Activated CD4-positive, alpha-beta T cell treated with anti-CD3 and anti-CD28 coated beads, Interleukin-2, amount 10 ng/mL, durations not matched to agents 24 days and 14 days (primary cell): ENCODE measurements around the gene CGB8. TPM values are rescaled to one million over a fixed set of nuclear protein-coding genes. Genes with fewer than 3 reads are reported as not detected.

Experiments used
- DNase-seq: peaks from one replicate; pipeline ENCODE4 v3.0.0; 2022
- H3K27ac Mint-ChIP-seq: one replicate; pipeline ENCODE4 v1.8.0; 2022; ENCODE audit warnings: mild to moderate bottlenecking, mixed read lengths
- H3K27me3 Mint-ChIP-seq: one replicate; pipeline ENCODE4 v1.8.0; 2022; ENCODE audit warnings: mixed read lengths
- H3K36me3 Mint-ChIP-seq: one replicate; pipeline ENCODE4 v1.8.0; 2022; ENCODE audit warnings: low read depth, mild to moderate bottlenecking, mixed read lengths
- H3K4me1 Mint-ChIP-seq: one replicate; pipeline ENCODE4 v1.8.0; 2021; ENCODE audit warnings: mixed read lengths
- H3K4me3 Mint-ChIP-seq: one replicate; pipeline ENCODE4 v1.8.0; 2022; ENCODE audit warnings: mild to moderate bottlenecking, moderate library complexity, mixed read lengths
- H3K9me3 Mint-ChIP-seq: one replicate; pipeline ENCODE4 v1.8.0; 2021; ENCODE audit warnings: mixed read lengths
- intact Hi-C: fragments of 100-400 bp; cut with micrococcal nuclease; formaldehyde crosslinking; loops from one replicate; pipeline ENCODE4 v1.15.1; 2023
- total RNA-seq: library from RNA; stranded (reverse); gene quantifications from 2 replicates; pipeline ENCODE4 v1.2.3, GENCODE V29; 2022

Gene CGB8
- total RNA-seq, 1 donor from 2014 or later = not detected

DNA sequence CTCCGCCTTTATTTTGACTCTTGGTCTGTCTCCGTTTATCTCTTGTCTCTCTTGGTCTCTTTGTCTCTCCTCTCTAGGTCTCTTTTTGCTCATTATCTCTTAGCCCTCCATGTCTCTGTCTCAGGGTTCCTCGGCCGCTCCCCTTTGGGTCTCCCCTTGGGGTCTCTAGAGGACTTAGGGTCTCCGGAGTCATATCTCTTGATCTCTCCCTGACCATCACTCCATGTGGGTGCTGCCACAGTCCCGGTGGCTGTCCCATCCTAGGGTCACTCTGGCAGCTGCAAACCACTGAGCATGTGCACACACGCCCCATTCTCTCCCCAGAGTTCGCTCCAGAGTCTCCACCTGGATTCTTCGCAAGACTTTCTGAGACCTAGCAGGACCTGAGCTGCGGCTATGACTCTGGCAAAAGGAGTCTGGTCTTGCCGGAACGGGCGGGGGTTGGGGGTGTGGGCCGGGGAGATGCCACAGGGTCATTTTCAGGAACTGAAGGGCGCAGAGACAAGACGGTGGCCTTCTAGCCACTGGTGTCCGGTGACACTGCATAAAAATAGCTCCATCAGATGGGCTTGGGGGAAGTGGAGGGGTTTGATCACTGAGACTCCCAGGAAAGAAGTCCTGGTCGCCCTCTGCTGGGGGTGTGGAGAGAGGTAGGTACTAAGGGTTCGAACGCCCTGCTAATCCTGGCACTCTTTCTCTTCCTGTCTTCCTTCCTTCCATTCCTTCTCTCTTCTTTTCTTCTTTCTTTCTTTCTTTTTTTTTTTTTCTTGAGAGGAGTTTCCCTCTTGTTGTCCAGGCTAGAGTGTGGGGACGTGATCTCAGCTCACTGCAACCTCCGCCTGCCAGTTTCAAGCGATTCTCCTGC is 24.8 kb upstream of the CGB8 start:
- peaks cover 2% of the 10 kb centered on the region for H3K36me3 Mint-ChIP-seq
- intact Hi-C loops = no loop called here
- H3K27me3 Mint-ChIP-seq = peaks cover 41% of the 10 kb centered on the region
- peak overlapping the region; percentile 60 for H3K4me3 Mint-ChIP-seq
- no peak overlapping the region for H3K27ac Mint-ChIP-seq
- no peak for DNase-seq
- H3K4me1 Mint-ChIP-seq = peaks cover 6% of the 10 kb centered on the region
- peaks cover 7% of the 10 kb centered on the region for H3K9me3 Mint-ChIP-seq

DNA sequence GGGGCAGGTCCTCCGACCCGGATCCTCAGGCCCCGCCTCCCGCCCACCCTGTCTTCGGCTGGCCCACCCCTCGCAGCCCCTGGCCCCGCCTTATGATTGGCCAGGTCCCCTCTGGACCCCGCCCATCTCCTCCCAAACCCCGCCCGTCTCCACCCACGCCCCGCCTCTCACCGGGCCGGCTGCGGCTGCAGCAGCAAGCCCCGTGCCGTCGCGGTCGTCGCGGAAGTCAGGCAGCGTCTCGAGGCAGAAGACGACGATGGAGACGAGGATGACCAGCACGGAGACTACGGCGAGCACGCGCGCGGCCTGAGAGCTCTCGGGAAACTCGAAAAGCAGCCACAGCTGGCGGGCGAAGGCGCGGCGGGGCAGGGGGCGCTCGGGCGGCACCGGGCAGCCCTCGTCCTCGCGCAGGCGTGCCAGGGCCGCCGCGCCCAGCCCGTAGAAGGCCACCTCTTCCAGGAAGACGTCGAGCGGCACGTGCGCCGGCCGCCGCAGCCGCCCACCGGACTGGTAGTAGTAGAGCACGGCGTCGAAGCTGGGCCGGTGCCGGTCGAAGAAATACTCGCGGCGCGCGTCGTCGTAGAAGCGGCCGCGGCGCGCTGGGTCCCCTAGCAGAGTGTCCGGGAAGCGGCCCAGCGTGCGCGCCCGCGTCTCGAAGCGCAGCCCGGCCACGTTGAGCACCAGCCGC is 23.1 kb upstream of the CGB8 start:
- intact Hi-C loops = no loop called here
- H3K4me1 Mint-ChIP-seq = peaks cover 6% of the 10 kb centered on the region
- H3K9me3 Mint-ChIP-seq = peaks cover 7% of the 10 kb centered on the region
- DNase-seq = peak; percentile 73
- peaks cover 2% of the 10 kb centered on the region for H3K36me3 Mint-ChIP-seq
- H3K27me3 Mint-ChIP-seq = peaks cover 52% of the 10 kb centered on the region
- H3K4me3 Mint-ChIP-seq = no peak overlapping the region
- H3K27ac Mint-ChIP-seq = no peak overlapping the region

DNA sequence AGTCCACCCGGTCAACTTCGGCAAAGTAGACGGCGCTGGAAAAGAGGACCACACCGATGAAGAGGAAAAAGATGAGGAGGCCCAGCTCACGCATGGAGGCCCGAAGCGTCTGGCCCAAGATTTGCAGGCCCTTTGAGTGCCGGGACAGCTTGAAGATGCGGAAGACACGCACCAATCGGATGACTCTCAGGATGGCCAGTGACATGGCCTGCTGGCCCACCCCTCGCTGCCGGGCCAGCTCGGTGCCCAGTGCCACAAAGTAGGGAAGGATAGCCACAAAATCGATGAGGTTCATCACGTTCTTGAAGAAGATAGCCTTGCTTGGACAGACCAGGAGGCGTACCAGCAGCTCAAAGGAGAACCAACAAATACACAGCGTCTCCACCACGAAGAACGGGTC is 21.5 kb upstream of the CGB8 start:
- Mint-ChIP-seq H3K9me3 (peaks cover 7% of the 10 kb centered on the region), H3K36me3 (peaks cover 2% of the 10 kb centered on the region), H3K27ac (no peak overlapping the region), H3K27me3 (peaks cover 66% of the 10 kb centered on the region), H3K4me1 (peaks cover 6% of the 10 kb centered on the region), H3K4me3 (no peak overlapping the region)
- intact Hi-C loops = no loop called here
- no peak for DNase-seq

DNA sequence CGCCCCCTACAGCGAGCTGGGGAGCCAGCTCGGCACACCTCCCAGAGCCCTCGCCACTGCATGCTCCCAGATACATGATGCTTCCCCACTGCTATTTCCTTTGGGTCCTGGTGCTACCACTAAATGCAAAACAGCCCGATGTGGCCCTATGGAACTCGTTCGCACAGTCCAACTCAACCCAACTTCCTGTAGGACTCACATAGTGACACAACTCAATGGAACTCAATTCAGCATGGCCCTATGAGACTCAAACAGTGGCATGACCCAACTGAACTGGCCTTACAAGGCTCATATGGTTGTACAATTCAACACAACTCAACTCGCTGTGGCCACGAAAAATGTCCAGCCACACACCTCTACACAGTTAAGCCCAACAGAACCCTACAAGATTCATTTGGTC is 20.1 kb upstream of the CGB8 start:
- no peak for DNase-seq
- H3K27me3 Mint-ChIP-seq = peaks cover 71% of the 10 kb centered on the region
- H3K4me1 Mint-ChIP-seq = peaks cover 5% of the 10 kb centered on the region
- intact Hi-C loops = no loop called here
- H3K9me3 Mint-ChIP-seq = peaks cover 7% of the 10 kb centered on the region
- H3K36me3 Mint-ChIP-seq = peaks cover 2% of the 10 kb centered on the region
- no peak overlapping the region for H3K27ac Mint-ChIP-seq
- no peak overlapping the region for H3K4me3 Mint-ChIP-seq

DNA sequence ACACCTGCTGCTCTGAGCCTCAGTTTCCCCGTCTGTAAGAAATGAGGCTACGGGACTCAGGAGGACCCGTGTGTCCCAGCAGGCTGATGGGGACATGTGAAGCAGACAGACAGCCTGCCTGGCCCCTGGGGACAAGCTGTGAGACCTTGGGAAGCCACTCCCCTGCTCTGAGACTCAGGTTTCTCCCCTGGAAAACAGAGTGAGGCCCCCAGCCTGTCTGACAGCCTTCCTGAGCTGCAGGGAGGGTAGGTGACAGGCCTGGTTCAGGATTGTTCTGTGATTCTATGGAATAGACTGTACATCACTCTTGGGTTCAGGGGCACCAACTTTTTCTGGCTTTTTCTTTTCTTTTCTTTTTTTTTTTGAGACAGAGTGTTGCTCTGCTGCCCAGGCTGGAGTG is 18.6 kb upstream of the CGB8 start:
- Mint-ChIP-seq H3K27me3 (peaks cover 67% of the 10 kb centered on the region), H3K36me3 (no peaks in the 10 kb centered on the region), H3K4me1 (no peaks in the 10 kb centered on the region), H3K4me3 (no peak overlapping the region), H3K9me3 (peaks cover 7% of the 10 kb centered on the region), H3K27ac (no peak overlapping the region)
- no peak for DNase-seq
- intact Hi-C loops = no loop called here

DNA sequence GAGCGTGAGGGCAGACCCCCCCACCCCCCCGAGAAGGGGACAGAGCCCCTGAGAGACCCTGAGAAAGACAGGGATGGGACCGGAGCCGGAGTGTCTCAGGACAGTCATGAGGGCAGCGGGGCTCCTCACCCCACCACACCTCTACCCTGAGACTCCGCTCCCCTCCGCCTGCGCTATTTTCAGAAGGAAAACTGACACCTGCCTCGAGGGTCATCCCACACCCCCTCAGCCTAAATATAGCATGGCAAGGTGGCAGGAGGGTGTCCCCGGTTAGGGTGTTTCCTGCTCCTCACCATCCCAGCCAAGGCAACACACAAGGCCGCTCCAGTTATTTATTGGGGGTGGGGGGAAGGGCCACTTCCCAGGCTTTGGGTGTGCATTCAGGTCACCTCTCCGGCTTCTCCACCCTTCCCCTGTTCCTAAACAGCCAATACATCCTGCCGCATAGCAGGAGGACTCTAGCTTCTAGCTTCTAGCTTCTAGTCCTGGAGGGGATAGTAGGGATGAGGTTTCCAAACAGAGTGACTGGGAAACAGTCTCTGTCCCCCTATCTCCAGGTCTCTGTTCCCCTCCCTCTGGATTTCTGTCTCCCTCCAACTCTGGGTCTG is 17.1 kb upstream of the CGB8 start:
- H3K36me3 Mint-ChIP-seq = no peaks in the 10 kb centered on the region
- peaks cover 7% of the 10 kb centered on the region for H3K9me3 Mint-ChIP-seq
- peaks cover 67% of the 10 kb centered on the region for H3K27me3 Mint-ChIP-seq
- intact Hi-C loops = no loop called here
- H3K4me3 Mint-ChIP-seq = no peak overlapping the region
- H3K4me1 Mint-ChIP-seq = no peaks in the 10 kb centered on the region
- no peak for DNase-seq
- H3K27ac Mint-ChIP-seq = no peak overlapping the region

DNA sequence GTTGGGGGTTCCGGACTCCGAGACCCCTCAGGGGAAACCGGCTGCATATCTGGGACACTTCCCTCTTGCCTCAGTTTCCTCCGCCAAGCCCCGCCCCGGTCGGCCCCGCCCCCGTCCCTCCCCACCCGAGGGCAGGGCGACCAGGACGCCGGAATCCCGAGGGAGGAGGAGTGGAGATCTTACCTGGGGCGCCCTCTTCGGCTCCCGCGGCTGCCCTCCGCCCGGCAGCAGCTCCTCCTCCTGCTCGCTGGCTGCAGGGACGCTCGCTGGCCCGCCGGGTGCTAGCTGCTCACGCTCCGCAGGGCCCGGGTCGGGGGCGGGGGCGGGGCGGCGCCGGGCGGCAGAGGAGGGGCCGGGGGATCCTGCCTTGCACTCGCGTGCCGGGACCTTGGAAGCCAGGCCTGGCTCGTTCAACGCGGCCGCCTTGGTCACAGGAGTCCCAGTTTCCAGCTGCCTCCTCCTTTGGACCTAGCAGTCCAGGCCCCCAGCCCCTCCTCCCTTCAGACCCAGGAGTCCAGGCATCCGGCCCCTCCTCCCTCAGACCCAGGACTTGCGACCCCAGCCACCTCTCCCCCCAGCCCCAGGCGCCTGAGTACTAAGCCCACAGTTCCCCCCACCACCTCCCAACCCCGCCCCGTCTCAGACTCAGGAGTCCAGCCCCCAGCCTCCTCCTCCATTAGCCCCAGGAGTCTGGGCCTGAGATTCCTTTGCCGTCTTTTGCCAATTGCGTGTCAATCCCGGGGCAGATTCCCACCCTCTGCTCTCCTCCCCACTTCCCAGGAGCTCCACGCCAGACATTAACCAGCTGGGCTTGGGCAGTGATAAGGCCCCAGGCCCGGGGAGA is 16.1 kb upstream of the CGB8 start, which contains the start of gene NTF4:
NTF4 (minus strand) TSS at position 51 of the 844 bp plus-strand sequence. CDS start 2,821 bp downstream, outside the sequence.
- no peak within 1 kb of the TSS for H3K27ac Mint-ChIP-seq
- H3K9me3 Mint-ChIP-seq = peaks cover 7% of the 10 kb centered on the region
- peaks cover 66% of the 10 kb centered on the region for H3K27me3 Mint-ChIP-seq
- no peak within 1 kb of the TSS for H3K4me3 Mint-ChIP-seq
- no peaks in the 10 kb centered on the region for H3K36me3 Mint-ChIP-seq
- DNase-seq = no peak
- no peaks in the 10 kb centered on the region for H3K4me1 Mint-ChIP-seq
- intact Hi-C loops = no loop called here

DNA sequence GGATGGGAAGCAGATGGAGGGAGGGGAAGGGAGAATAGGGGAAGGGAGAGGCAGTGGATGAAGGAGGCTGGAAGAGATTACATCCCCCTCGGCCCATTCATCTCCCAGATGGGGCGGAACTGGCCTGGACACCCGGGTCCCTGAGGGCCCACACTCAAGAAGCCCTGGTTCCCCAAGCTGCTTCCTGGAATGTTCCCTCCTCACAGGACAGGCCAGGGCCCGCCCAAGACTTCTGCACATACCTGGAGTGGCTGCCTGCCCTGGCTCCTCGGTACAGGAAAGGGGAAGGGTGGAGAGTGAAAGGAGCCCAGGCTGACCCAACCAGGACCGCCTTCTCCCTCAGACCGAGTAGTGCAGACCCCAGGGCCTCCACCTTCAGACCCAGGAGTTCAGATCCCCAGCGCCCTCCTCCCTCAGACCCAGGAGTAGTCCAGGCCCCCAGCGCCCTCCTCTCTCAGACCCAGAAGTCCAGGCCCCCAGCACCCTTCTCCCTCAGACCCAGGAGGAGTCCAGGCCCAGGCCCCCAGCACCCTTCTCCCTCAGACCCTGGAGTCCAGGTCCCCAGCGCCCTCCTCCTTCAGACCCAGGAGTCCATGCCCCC is 15.2 kb upstream of the CGB8 start:
- no peak overlapping the region for H3K4me3 Mint-ChIP-seq
- intact Hi-C loops = no loop called here

DNA sequence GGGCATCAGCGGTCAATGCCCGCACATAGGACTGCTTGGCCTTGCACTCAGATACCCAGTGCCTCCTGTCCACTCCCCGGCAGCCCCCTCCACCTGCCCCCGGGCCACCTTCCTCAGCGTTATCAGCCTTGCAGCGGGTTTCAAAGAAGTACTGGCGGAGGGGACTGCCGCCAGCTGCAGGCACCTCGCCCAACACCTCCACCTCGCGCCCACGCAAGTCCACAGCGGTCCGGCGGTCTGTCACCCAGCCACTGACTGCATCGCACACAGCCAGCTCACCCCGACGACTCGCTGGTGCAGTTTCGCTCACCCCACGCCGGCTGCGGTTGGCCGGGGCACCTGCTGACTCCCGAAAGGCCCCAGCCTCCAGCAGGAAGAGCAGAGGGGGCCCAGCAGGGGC is 12.5 kb upstream of the CGB8 start:
- no peak for DNase-seq
- H3K9me3 Mint-ChIP-seq = no peaks in the 10 kb centered on the region
- H3K27me3 Mint-ChIP-seq = peaks cover 72% of the 10 kb centered on the region
- H3K36me3 Mint-ChIP-seq = peaks cover 3% of the 10 kb centered on the region
- peaks cover 12% of the 10 kb centered on the region for H3K4me1 Mint-ChIP-seq
- H3K27ac Mint-ChIP-seq = no peak overlapping the region
- no peak overlapping the region for H3K4me3 Mint-ChIP-seq
- intact Hi-C loops = no loop called here

More for the DNA sequence above, 15.2 kb upstream of the CGB8 start:
- Mint-ChIP-seq H3K9me3 (peaks cover 2% of the 10 kb centered on the region), H3K4me1 (no peaks in the 10 kb centered on the region), H3K27me3 (peaks cover 66% of the 10 kb centered on the region), H3K27ac (no peak overlapping the region), H3K36me3 (no peaks in the 10 kb centered on the region)
- DNase-seq = no peak

DNA sequence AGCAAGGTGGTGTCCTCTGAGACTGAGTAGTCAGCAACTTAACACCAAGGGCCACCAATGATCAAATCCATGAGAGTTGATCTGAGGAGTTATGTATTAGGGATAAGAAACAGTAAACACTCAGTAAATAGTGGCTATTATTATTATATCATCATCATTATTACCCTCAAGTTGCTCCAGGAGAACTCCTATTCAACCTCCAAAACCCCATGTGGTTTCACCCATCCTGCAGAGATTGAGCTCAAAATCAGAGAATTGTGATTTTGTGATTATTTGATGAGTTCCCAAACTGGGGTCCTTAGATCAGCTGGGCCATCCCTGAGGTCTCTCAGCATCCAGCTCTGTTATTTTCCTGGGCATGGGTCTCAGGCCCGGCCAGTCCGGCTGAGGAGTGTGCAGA is 12.1 kb upstream of the CGB8 start:
- intact Hi-C loops = no loop called here
- Mint-ChIP-seq H3K4me1 (peaks cover 12% of the 10 kb centered on the region), H3K27me3 (peaks cover 69% of the 10 kb centered on the region), H3K4me3 (no peak overlapping the region), H3K36me3 (peaks cover 3% of the 10 kb centered on the region), H3K27ac (no peak overlapping the region), H3K9me3 (no peaks in the 10 kb centered on the region)
- DNase-seq = no peak

DNA sequence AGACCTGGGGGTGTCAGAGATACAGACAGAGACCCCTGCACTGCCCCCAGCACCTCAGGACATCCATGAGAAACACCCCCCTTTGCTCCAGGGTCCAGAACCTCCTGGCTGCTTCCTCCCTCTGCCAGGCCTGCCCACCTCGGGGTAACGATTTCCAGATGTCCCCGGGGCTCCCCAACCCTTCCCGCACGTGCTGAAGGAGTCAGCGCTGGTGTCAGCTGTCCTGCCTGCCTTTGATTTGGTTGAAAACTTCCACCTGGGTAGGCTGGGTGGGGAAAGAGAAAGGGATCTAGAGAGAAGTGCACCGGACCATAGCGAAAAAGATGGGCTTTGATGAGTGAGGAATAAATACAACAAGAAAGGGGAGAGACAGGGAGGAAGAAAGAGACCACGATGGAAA is 10.1 kb upstream of the CGB8 start:
- no peak for DNase-seq
- intact Hi-C loops = no loop called here
- H3K4me1 Mint-ChIP-seq = peaks cover 12% of the 10 kb centered on the region
- H3K36me3 Mint-ChIP-seq = peaks cover 3% of the 10 kb centered on the region
- no peak overlapping the region for H3K4me3 Mint-ChIP-seq
- H3K27me3 Mint-ChIP-seq = peaks cover 63% of the 10 kb centered on the region
- no peak overlapping the region for H3K27ac Mint-ChIP-seq
- H3K9me3 Mint-ChIP-seq = no peaks in the 10 kb centered on the region

DNA sequence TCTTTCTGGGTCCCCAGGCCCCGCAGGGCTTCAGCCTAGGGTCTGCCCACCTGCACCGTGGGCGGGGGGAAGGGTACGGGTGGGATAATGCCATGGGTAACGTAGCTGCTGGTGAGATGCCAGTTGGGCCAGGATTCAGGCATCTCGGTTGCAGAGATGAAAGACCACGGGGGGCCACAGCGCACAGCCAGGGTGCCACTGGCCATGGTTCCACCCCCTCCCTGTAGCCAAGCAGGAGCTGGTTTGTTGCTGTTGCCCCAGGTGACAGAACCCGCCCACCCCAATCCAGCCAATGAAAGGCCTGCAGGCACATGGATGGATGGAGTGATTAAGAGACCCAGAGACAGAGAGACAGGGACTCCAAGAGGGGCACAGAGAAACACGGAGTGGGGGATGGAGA is 9.7 kb upstream of the CGB8 start:
- peak overlapping the region; percentile 84 for H3K4me3 Mint-ChIP-seq
- H3K27ac Mint-ChIP-seq = no peak overlapping the region
- H3K4me1 Mint-ChIP-seq = peaks cover 12% of the 10 kb centered on the region
- H3K27me3 Mint-ChIP-seq = peaks cover 60% of the 10 kb centered on the region
- peaks cover 3% of the 10 kb centered on the region for H3K36me3 Mint-ChIP-seq
- no peaks in the 10 kb centered on the region for H3K9me3 Mint-ChIP-seq
- DNase-seq = peak; percentile 66
- intact Hi-C loops = no loop called here

DNA sequence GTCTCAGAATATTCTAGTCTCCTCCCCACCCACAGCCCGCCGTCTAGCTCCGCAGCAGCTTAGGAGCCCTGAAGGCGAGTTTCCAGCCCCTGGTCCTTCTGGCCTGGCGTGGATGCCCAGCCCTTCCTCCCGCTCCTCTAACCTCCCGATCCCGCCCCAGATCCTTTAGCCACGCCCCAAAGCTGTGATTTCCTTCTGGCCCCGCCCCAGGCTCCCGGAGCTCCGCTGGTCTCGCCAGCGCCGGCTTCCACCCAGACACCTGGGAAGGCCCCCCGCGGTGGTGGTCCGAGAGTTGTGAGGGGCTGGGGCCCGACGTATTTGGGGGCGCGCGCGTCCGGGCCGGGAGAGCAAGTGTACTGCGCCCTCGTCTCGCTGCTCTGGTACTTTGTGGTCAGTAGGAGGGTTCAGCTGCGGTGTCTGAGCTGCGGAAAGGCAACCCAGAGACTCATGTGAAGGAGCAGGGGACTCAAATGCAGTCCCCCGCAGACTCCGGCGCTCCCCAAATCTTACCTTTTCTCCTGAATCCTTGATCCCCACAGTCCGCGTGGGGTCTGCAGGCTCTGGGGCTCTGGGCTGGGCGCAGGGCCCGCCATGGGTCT is 8.8 kb upstream of the CGB8 start, which contains the start of gene CGB7:
CGB7 (minus strand) TSS at position 114 of the 599 bp plus-strand sequence. CDS start 2,374 bp downstream, outside the sequence.
- intact Hi-C loops = no loop called here
- Mint-ChIP-seq H3K4me3 (peak within 1 kb of the TSS; percentile 84), H3K36me3 (peaks cover 3% of the 10 kb centered on the region), H3K9me3 (no peaks in the 10 kb centered on the region), H3K27me3 (peaks cover 53% of the 10 kb centered on the region), H3K27ac (no peak within 1 kb of the TSS), H3K4me1 (peaks cover 12% of the 10 kb centered on the region)
- DNase-seq = peak; percentile 83
